ENCODE data around the gene SEC61A1. TPM values are rescaled to one million over a fixed set of nuclear protein-coding genes. Genes with fewer than 3 reads are reported as not detected.

Gene SEC61A1
- total and polyA plus RNA-seq, 9 donors, result 52.3 to 217 (median 121) TPM

- H3K9me3 ChIP-seq, result no peaks in the 10 kb centered on the region
- peak overlapping the region; percentile 98 for H3K4me3 ChIP-seq
- intact Hi-C loops (cut with DNase I), result no loop called here
- H3K36me3 ChIP-seq, result no peaks in the 10 kb centered on the region
- no peak for DNase-seq
- TF ChIP-seq CTCF (IDR thresholded peaks at IDR 0.05), result no peak
- peak; percentile 3 for TF ChIP-seq POLR2A (IDR thresholded peaks at IDR 0.05)
- 0 to 1% (median 0%) methylated on average over 26 to 33 of the region's 33 CpGs for WGBS, 3 donors
- H3K27ac ChIP-seq, result peak overlapping the region in 1 of 2 donors; percentile 81
- H3K4me1 ChIP-seq (ENCODE audit: insufficient read depth), result peaks cover 11% of the 10 kb centered on the region
- H3K27me3 ChIP-seq, result no peaks in the 10 kb centered on the region
Observed at GRCh38 chr3:128052595-128053351, 536 bp downstream of the SEC61A1 start.

- TF ChIP-seq POLR2A (IDR thresholded peaks at IDR 0.05), result no peak
- no peak for TF ChIP-seq CTCF (IDR thresholded peaks at IDR 0.05)
- no peak for TF ChIP-seq EP300 (IDR thresholded peaks at IDR 0.05)
- 35 to 49% (median 43%) methylated on average over 6 of the region's 6 CpGs for WGBS, 3 donors
- H3K4me1 ChIP-seq (ENCODE audit: insufficient read depth), result peaks cover 11% of the 10 kb centered on the region
- H3K27me3 ChIP-seq, result no peaks in the 10 kb centered on the region
- no peaks in the 10 kb centered on the region for H3K36me3 ChIP-seq
- no peak overlapping the region for H3K27ac ChIP-seq
- peak overlapping the region; percentile 98 for H3K4me3 ChIP-seq
- no peaks in the 10 kb centered on the region for H3K9me3 ChIP-seq
- DNase-seq, result no peak
- intact Hi-C loops (cut with DNase I), result no loop called here
Observed at GRCh38 chr3:128053614-128054013, 1.4 kb downstream of the SEC61A1 start.

GRCh38 chr3:128054367-128054766, 2.1 kb downstream of the SEC61A1 start:
- no peak overlapping the region for H3K27ac ChIP-seq
- no peaks in the 10 kb centered on the region for H3K27me3 ChIP-seq
- no peaks in the 10 kb centered on the region for H3K36me3 ChIP-seq
- 56 to 61% (median 61%) methylated on average over 3 of the region's 3 CpGs for WGBS, 3 donors
- H3K4me1 ChIP-seq (ENCODE audit: insufficient read depth), result peaks cover 11% of the 10 kb centered on the region
- no peaks in the 10 kb centered on the region for H3K9me3 ChIP-seq
- DNase-seq, result no peak
- TF ChIP-seq EP300 (IDR thresholded peaks at IDR 0.05) (no peak), CTCF (IDR thresholded peaks at IDR 0.05) (no peak), POLR2A (IDR thresholded peaks at IDR 0.05) (no peak)
- no peak overlapping the region for H3K4me3 ChIP-seq
- intact Hi-C loops (cut with DNase I), result no loop called here

- Histone ChIP-seq H3K27me3 (no peaks in the 10 kb centered on the region), H3K9me3 (no peaks in the 10 kb centered on the region), H3K4me3 (no peak overlapping the region), H3K27ac (no peak overlapping the region), H3K36me3 (no peaks in the 10 kb centered on the region), H3K4me1 (ENCODE audit: insufficient read depth) (peaks cover 10% of the 10 kb centered on the region)
- TF ChIP-seq POLR2A (IDR thresholded peaks at IDR 0.05) (no peak), CTCF (IDR thresholded peaks at IDR 0.05) (no peak), EP300 (IDR thresholded peaks at IDR 0.05) (no peak)
- intact Hi-C loops (cut with DNase I), result no loop called here
- DNase-seq, result no peak
- WGBS, 3 donors, result 33 to 84% (median 77%) methylated on average over 4 of the region's 4 CpGs
Observed at GRCh38 chr3:128056258-128056657, 4.0 kb downstream of the SEC61A1 start.

All from ovary (tissue), 9 donors.